IMR-90 (cell line): ENCODE results near the gene C10orf90.

ENCODE experiments used
- CTCF ChIP-seq: conservative IDR thresholded peaks from 2 replicates; pipeline ENCODE4 v1.5.1; 2012; ENCODE audit warnings: mild to moderate bottlenecking, low read depth, low read length, improper control_type of control experiment
- FOS ChIP-seq: fragments of 150-350 bp; IDR thresholded peaks from 2 replicates; pipeline ENCODE4 v1.6.1; 2016; ENCODE audit warnings: low read depth, low read length
- POLR2A ChIP-seq: IDR thresholded peaks from 2 replicates; pipeline ENCODE4 v1.6.1; 2012; ENCODE audit warnings: mild to moderate bottlenecking, low read depth, low read length
- RAD21 ChIP-seq: IDR thresholded peaks from 2 replicates; pipeline ENCODE4 v1.6.1; 2012; ENCODE audit warnings: low read length, improper control_type of control experiment

- no peak for TF ChIP-seq CTCF
- TF ChIP-seq FOS = no peak
- TF ChIP-seq POLR2A = no peak
- no peak for TF ChIP-seq RAD21
Observed at GRCh38 chr10:126671402-126671975, 996 bp upstream of the C10orf90 start.
